ENCODE measurements around the gene PARVB. TPM values are rescaled to one million over a fixed set of nuclear protein-coding genes. Genes with fewer than 3 reads are reported as not detected.

Gene PARVB
- total RNA-seq, 1 donor from 2014 or later: 12.7 TPM

DNA sequence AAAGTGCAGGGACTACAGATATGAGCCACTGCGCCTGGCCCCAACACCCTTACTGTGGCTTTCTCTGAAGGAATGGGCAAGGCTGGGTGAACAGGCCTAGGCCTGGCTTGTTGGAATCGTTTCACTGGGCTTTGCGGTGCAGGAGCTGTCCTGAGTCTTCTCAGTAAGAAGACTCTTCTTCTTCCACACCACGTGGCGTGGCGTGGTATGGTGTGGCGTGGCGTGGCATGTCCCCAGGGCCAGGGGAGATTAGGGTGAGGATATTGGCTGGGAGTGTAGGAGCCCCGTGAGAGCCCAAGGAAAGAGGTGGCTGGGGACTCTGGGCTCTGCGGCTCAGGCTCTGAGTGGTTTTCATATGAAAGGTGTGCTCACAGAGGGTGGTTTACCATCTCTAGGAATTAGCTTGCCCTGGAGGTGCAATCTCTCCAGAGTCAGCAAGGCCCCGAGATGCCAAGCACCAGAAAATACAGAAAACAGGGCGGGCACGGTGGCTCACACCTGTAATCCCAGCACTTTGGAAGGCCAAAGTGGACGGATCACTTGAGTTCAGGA lies 70.7 kb downstream of the PARVB start:
- Histone ChIP-seq H3K4me1 (no peaks in the 10 kb centered on the region), H3K79me2 (ENCODE audit: low read depth) (no peaks in the 10 kb centered on the region), H4K20me1 (ENCODE audit: low read depth) (no peaks in the 10 kb centered on the region), H3F3A (ENCODE audit: low read depth) (no peaks in the 10 kb centered on the region), H3K9ac (no peak overlapping the region), H2AFZ (replicated peaks) (no peak overlapping the region), H3K4me3 (no peak overlapping the region), H3K4me2 (no peak overlapping the region), H3K27me3 (no peaks in the 10 kb centered on the region), H3K9me3 (ENCODE audit: low read depth) (no peaks in the 10 kb centered on the region), H3K36me3 (no peaks in the 10 kb centered on the region), H3K27ac (no peak overlapping the region)
- no peak for DNase-seq (ENCODE audit: low spot score)
- H3K4me1 Mint-ChIP-seq: peaks cover 13% of the 10 kb centered on the region
- no peaks in the 10 kb centered on the region for H3K36me3 Mint-ChIP-seq
- TF ChIP-seq, protein P1, sequence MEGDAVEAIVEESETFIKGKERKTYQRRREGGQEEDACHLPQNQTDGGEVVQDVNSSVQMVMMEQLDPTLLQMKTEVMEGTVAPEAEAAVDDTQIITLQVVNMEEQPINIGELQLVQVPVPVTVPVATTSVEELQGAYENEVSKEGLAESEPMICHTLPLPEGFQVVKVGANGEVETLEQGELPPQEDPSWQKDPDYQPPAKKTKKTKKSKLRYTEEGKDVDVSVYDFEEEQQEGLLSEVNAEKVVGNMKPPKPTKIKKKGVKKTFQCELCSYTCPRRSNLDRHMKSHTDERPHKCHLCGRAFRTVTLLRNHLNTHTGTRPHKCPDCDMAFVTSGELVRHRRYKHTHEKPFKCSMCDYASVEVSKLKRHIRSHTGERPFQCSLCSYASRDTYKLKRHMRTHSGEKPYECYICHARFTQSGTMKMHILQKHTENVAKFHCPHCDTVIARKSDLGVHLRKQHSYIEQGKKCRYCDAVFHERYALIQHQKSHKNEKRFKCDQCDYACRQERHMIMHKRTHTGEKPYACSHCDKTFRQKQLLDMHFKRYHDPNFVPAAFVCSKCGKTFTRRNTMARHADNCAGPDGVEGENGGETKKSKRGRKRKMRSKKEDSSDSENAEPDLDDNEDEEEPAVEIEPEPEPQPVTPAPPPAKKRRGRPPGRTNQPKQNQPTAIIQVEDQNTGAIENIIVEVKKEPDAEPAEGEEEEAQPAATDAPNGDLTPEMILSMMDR (IDR thresholded peaks at IDR 0.05): no peak
- no peak for TF ChIP-seq EZH2 (IDR thresholded peaks at IDR 0.05)
- no peak for TF ChIP-seq EZH2phosphoT487 (IDR thresholded peaks at IDR 0.05)
- no peaks in the 10 kb centered on the region for H3K27me3 Mint-ChIP-seq (ENCODE audit: insufficient read depth, low read depth)
- H3K4me3 Mint-ChIP-seq: no peak overlapping the region
- H3K9me3 Mint-ChIP-seq: peaks cover under 1% of the 10 kb centered on the region
- peak overlapping the region; percentile 46 for H3K27ac Mint-ChIP-seq

DNA sequence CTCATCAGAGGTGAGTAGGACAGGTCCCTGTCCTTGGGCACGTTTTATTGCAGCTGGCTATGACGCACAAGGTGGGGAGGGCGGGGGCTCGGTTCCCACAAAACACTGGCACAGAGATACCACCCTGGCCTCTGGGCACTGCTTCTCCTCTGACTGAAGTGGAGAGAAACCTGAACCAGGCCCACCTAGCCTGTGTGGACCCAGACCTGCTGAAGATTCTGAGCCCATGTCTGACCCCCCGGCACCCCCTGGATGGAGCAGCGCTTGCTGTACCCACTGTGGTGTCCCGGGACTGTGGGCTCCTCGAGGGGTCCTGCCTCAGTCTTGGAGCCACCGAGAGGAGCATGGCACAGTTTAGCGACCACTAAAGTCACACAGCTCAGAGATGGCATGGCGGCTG lies 72.6 kb downstream of the PARVB start:
- H3K9me3 ChIP-seq (ENCODE audit: low read depth): no peaks in the 10 kb centered on the region
- H3K4me3 ChIP-seq: no peak overlapping the region
- no peak overlapping the region for H2AFZ ChIP-seq (replicated peaks)
- H3K27me3 ChIP-seq: no peaks in the 10 kb centered on the region
- H3K36me3 ChIP-seq: no peaks in the 10 kb centered on the region
- no peaks in the 10 kb centered on the region for H4K20me1 ChIP-seq (ENCODE audit: low read depth)
- TF ChIP-seq, protein P1 (IDR thresholded peaks at IDR 0.05): no peak
- TF ChIP-seq EZH2phosphoT487 (IDR thresholded peaks at IDR 0.05) (no peak), EZH2 (IDR thresholded peaks at IDR 0.05) (no peak)
- no peak overlapping the region for H3K27ac ChIP-seq
- no peaks in the 10 kb centered on the region for H3K36me3 Mint-ChIP-seq
- no peaks in the 10 kb centered on the region for H3K27me3 Mint-ChIP-seq (ENCODE audit: insufficient read depth, low read depth)
- H3K9ac ChIP-seq: no peak overlapping the region
- H3K4me1 ChIP-seq: no peaks in the 10 kb centered on the region
- no peaks in the 10 kb centered on the region for H3K79me2 ChIP-seq (ENCODE audit: low read depth)
- H3K9me3 Mint-ChIP-seq: peaks cover 4% of the 10 kb centered on the region
- H3K4me1 Mint-ChIP-seq: peaks cover 5% of the 10 kb centered on the region
- no peaks in the 10 kb centered on the region for H3F3A ChIP-seq (ENCODE audit: low read depth)
- H3K27ac Mint-ChIP-seq: no peak overlapping the region
- H3K4me3 Mint-ChIP-seq: no peak overlapping the region
- H3K4me2 ChIP-seq: no peak overlapping the region
- DNase-seq (ENCODE audit: low spot score): no peak

DNA sequence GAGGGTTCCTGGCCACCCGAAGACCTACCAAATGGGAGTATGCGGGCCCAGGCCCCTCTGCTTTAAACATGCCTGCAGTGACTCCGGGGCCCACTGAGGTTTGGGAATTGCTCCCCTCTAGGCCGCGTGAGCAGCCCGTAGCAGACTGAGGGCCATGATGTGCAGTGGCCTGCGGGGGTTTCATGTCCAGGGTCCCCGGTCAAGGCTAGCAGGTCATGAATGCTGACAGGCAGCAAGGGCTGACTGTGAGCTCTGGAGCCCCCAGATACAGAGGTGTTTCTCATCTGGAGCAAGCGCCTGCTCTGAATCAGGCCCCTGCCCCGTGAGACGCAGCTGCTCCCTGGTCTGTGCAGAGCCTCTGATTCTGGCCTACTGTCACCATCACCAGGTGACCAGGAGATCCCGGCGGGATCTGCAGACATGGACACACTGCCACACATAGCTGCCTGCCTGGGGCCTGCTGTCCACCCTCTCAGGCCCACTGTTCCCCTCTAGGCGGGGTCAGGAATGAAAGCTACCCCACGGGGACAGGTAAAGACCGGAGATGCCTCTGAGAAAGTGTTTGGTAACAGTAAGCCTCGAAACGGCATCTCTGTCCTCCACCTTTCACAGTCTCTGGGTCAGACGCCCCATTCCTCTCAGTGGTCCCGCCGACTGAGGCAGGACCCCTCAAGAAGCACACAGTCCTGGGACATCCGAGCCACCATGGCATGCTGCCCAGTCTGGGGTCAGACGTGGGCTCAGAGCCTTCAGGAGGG lies 73.3 kb downstream of the PARVB start:
- Histone ChIP-seq H3K79me2 (ENCODE audit: low read depth) (no peaks in the 10 kb centered on the region), H3K36me3 (no peaks in the 10 kb centered on the region), H3K4me3 (no peak overlapping the region), H4K20me1 (ENCODE audit: low read depth) (no peaks in the 10 kb centered on the region), H3F3A (ENCODE audit: low read depth) (no peaks in the 10 kb centered on the region), H3K27me3 (no peaks in the 10 kb centered on the region), H2AFZ (replicated peaks) (no peak overlapping the region), H3K9ac (no peak overlapping the region), H3K9me3 (ENCODE audit: low read depth) (no peaks in the 10 kb centered on the region), H3K4me1 (no peaks in the 10 kb centered on the region), H3K4me2 (no peak overlapping the region), H3K27ac (no peak overlapping the region)
- Mint-ChIP-seq H3K4me1 (peaks cover 5% of the 10 kb centered on the region), H3K27ac (no peak overlapping the region), H3K4me3 (no peak overlapping the region), H3K36me3 (no peaks in the 10 kb centered on the region), H3K27me3 (ENCODE audit: insufficient read depth, low read depth) (no peaks in the 10 kb centered on the region), H3K9me3 (peaks cover 4% of the 10 kb centered on the region)
- TF ChIP-seq EZH2 (IDR thresholded peaks at IDR 0.05): no peak
- TF ChIP-seq, protein P1 (IDR thresholded peaks at IDR 0.05): no peak
- TF ChIP-seq EZH2phosphoT487 (IDR thresholded peaks at IDR 0.05): no peak
- no peak for DNase-seq (ENCODE audit: low spot score)

Data from neural progenitor cell (in vitro differentiated cells).